Esophagus muscularis mucosa (tissue), 2 donors: Measurements from ENCODE around the gene HLCS.

ENCODE experiments used
- POLR2A ChIP-seq: fragments of 450-650 bp; IDR thresholded peaks from one replicate; pipeline ENCODE4 v1.6.1; 2017; ENCODE audit warnings: antibody characterized with exemption, moderate library complexity, mild to moderate bottlenecking, low read depth
- POLR2AphosphoS5 ChIP-seq, 2 donors: sonication (generic); formaldehyde crosslinking; IDR thresholded peaks; one replicate each; pipeline ENCODE4 v1.6.1; 2017; ENCODE audit warnings: antibody characterized with exemption in 2 of 2

- TF ChIP-seq POLR2A = no peak
- no peak for TF ChIP-seq POLR2AphosphoS5 (IDR thresholded peaks at IDR 0.05)
Observed at GRCh38 chr21:36908260-36908908, 58.1 kb downstream of the HLCS start.
